HG02885 (cell line): ENCODE data around the gene HBS1L.

Source experiments
- ATAC-seq: cut with Tn5 transposase; IDR thresholded peaks from one replicate; pipeline ENCODE4 v1.9.1; 2021; ENCODE audit warnings: mild to moderate bottlenecking; ENCODE audit not compliant: unreplicated experiment, poor library complexity

Gene HBS1L

GRCh38 chr6:134956676-134957075 lies 97.9 kb downstream of the HBS1L start:
- ATAC-seq: no peak

GRCh38 chr6:134956032-134956431 lies 98.6 kb downstream of the HBS1L start:
- no peak for ATAC-seq

DNA sequence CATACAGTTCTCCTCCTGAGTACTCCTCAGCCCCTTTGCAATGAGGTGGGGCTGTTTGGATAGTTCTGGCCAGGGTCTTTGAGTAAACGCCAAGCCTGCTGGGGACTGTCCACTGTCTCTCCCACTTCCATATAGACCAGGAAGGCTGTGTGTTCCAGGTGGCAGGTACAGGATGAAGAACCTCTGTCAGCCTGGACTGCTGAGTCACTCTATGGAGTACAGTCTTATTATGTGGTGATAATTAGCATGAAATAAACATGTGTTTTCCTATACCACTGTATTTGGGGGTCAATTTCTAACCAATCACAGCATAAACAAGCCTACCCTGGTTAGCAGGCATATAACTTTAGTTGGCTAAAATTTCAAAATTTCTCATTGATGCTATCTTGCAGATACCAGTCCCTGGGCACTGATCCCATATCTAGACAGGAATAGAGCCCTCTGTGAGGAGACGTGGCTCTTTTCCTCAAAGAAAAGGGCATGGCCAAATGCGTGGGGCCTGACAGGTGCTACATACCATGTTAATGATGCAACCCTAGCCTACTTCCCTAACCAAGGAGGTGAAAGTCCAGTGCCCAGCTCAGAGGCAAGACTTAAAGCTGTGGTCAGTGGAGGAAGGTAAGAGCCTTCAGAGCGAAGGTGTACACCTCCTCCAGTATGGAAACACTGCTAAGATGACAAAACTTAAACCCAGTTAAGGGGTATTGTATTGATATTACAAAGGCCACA lies 100.2 kb downstream of the HBS1L start:
- ATAC-seq: no peak

DNA sequence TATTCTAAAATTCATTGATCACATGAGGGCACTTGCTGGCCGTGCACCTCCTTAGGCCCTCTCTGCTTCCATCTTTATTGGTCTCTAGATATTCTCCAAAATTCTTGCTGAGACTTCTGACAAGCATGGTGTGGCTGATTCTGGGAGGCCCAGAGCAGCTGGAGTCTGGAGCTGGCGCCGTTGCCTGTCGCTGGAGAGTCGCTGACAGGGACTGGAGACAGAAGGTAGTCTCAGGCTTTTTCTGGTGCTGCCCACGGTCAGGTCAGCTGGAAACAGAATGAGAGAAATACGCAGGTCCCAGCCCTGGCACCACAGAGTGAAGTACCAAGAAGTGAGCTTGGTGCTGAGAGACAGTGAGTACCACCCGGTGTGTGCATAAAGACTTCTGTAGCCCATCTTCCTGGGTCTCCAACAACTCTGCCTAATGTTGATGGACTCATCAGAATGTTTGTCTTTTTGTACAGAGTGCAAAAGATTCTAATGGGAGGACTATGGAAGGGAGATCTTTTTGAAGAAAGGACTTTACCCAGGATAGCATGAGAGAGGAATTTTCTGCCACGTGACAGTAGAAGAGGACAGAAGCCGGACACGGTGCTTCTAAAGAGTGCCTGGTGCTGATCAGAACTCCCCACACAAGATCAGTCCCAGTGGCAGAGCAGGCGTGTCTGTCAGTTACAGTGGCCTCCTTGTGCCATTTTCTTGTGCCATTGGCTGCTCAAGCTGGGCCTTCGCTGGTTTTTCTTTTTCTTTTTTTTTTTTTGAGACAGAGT lies 102.9 kb downstream of the HBS1L start:
- no peak for ATAC-seq

DNA sequence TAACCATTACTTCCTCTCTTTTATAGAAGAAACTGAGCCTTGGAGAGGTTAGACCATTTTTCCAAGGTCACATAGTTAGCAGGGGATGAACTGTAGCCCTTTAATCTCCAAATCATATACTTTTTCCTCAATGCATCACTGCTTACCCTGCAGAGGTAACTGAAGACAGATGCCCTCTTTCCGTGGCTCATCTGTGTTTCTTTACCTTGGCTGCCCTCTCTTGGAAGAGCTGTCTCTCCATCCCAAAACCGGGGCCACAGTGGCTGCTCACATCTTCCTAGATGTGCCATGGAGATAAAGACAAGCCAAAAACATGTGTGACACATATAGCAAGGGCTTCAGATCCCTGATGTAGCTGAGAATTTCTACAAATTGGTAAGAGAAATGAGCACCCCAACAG lies 104.1 kb downstream of the HBS1L start:
- no peak for ATAC-seq

GRCh38 chr6:134949927-134950326 lies 104.7 kb downstream of the HBS1L start, which contains the start of gene ALDH8A1:
Gene ALDH8A1 (minus strand): TSS chr6:134950101. CDS start chr6:134950053, 48 bp downstream.
- ATAC-seq: no peak

DNA sequence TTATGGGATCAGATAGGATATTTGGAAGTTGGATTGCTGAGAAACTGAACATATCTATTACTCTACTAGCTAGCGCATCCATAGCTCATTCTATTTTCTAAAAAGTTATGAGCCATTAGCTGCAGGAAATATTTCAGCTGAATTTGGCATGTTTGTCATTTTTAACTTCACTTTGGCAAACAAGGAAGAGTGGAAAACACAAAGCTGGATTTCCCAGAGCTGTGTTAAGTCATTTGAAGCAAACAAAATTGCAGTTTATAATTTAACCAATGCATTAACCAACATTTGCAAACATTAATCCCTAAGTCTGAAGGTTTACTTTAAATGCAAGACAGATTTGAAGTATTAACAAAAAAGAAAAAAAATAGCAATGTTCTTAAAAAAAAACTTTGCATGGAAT lies 105.9 kb downstream of the HBS1L start:
- ATAC-seq: no peak

- no peak for ATAC-seq
These were observed 106.5 kb downstream of the HBS1L start for GRCh38 chr6:134948142-134948541.

GRCh38 chr6:134945045-134945444 lies 109.6 kb downstream of the HBS1L start:
- ATAC-seq: no peak

GRCh38 chr6:134943522-134944111 lies 111.0 kb downstream of the HBS1L start:
- no peak for ATAC-seq

- ATAC-seq: no peak
These were observed 115.7 kb downstream of the HBS1L start for GRCh38 chr6:134938896-134939295.

DNA sequence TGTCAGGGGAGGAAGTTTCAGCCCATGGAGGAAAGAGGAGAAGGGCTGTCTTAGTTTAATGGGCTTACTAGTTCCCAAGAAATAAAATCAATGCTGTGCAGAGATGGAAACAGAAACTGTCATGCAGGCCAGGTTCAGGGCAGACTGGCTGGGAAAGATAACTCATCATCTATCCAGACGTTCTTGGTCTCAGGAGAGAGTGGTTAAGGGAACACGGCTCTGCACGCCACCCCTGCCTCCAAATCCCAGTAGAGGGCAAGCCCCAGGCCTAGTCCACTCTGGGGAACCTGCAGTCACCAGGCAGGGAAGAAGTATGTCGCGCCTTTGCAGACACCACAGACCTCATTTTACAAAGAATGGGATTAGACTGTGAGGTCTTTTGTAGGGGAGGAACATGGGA lies 117.2 kb downstream of the HBS1L start:
- ATAC-seq: no peak

GRCh38 chr6:134936931-134937330 lies 117.7 kb downstream of the HBS1L start:
- ATAC-seq: no peak

- ATAC-seq: no peak
These were observed 118.1 kb downstream of the HBS1L start for GRCh38 chr6:134936476-134936875.

GRCh38 chr6:134934793-134935485 lies 119.7 kb downstream of the HBS1L start:
- ATAC-seq: no peak

- no peak for ATAC-seq
These were observed 121.8 kb downstream of the HBS1L start for GRCh38 chr6:134932535-134933470.

GRCh38 chr6:134932098-134932497 lies 122.5 kb downstream of the HBS1L start:
- no peak for ATAC-seq

- no peak for ATAC-seq
These were observed 124.2 kb downstream of the HBS1L start for GRCh38 chr6:134930463-134930862.

GRCh38 chr6:134928151-134928900 lies 126.3 kb downstream of the HBS1L start:
- no peak for ATAC-seq
